Esophagus mucosa (tissue), 1 donor: ENCODE results near the gene RABL2A. TPM values are rescaled to one million over a fixed set of nuclear protein-coding genes. Genes with fewer than 3 reads are reported as not detected.
A peak's percentile ranks its signal among the peaks of the same experiment; 100 is the strongest.
"Not testable (repeated sequence)": the region's sequence is repeated elsewhere in the genome, so short reads cannot be mapped to it uniquely, and the experiment has no call there.

ENCODE experiments used
- ATAC-seq: fragments of 200-7000 bp; cut with Tn5 transposase; one replicate; pipeline ENCODE4 v1.9.1; 2020
- total RNA-seq: library from RNA; stranded (reverse); gene quantifications from one replicate; pipeline ENCODE4 v1.2.4, GENCODE V29; 2023
- donor health status: DM: yes; HTN: yes; CAD: no.

RABL2A gene
- total RNA-seq, 1 donor from 2014 or later = 5.3 TPM

- ATAC-seq = not testable (repeated sequence)
Measured at GRCh38 chr2:113609822-113610221, 17.2 kb upstream of the RABL2A start.

- ATAC-seq = not testable (repeated sequence)
Measured at GRCh38 chr2:113621002-113621401, 6.1 kb upstream of the RABL2A start.

GRCh38 chr2:113625906-113626305, 1.2 kb upstream of the RABL2A start:
- ATAC-seq = not testable (repeated sequence)

GRCh38 chr2:113632849-113633345, 5.8 kb downstream of the RABL2A start:
- not testable (repeated sequence) for ATAC-seq

GRCh38 chr2:113635358-113635757, 8.3 kb downstream of the RABL2A start:
- ATAC-seq = not testable (repeated sequence)

DNA sequence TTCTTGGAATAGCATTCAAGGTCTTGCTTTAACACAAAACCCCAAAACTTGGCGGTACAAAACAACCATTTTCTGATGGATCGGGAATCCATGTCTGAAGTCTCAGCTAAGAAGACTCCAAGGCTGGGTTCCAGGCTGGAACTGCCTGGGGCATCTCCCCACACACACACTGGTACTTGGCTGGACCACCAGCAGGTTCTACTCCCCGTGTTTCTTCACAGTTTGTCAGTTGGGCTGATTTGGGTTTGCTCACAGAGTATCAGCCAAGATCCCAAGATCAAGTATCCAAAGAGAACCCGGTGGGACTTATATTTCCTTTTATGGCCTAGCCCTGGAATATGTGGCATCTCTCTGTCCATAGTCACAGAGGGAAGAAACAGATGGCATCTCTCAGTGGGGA, 9.2 kb downstream of the RABL2A start:
- not testable (repeated sequence) for ATAC-seq

DNA sequence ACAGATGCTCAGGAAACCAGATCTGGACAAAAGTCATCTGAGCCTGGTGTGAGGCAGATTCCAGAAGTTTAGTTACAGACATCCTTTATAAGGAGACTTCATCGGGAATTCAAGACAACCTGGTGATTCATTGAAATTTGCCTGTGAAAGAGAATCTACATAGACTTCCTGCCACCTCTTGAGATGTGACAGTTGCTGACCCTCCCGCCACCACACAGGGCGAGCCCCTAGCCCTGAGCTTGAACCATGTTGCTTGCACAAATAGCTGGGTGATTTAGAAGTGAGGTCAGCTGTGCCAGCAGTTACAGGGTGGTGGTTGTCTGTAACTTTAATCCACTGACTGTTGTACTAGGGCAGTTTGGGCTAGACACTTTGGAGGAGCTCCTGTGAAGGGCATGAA, 11.0 kb downstream of the RABL2A start:
- peak; percentile 20 for ATAC-seq

DNA sequence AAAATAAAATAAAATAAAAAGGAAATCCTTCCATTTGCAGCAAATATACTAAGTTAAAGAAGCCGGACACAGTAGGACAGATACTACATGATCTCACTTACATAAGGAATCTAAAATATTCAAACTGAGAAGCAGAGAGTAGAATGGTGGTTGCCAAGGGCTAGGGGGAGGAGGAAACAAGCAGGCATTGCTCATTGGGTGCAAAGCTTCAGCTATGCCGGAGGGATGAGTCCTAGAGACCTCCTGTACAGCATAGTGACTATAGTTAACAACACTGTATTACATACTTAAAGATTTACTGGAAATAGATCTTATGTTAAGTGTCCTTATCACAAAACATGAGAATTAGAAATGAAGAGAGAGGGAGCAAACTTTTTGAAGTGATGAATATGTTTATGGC, 19.2 kb downstream of the RABL2A start:
- not testable (repeated sequence) for ATAC-seq

- ATAC-seq = not testable (repeated sequence)
Measured at GRCh38 chr2:113650834-113651815, 24.1 kb downstream of the RABL2A start.

GRCh38 chr2:113652599-113652998, 25.5 kb downstream of the RABL2A start:
- ATAC-seq = not testable (repeated sequence)

GRCh38 chr2:113656031-113656624, 29.1 kb downstream of the RABL2A start:
- ATAC-seq = peak; percentile 26

GRCh38 chr2:113657735-113658134, 30.7 kb downstream of the RABL2A start:
- ATAC-seq = not testable (repeated sequence)

DNA sequence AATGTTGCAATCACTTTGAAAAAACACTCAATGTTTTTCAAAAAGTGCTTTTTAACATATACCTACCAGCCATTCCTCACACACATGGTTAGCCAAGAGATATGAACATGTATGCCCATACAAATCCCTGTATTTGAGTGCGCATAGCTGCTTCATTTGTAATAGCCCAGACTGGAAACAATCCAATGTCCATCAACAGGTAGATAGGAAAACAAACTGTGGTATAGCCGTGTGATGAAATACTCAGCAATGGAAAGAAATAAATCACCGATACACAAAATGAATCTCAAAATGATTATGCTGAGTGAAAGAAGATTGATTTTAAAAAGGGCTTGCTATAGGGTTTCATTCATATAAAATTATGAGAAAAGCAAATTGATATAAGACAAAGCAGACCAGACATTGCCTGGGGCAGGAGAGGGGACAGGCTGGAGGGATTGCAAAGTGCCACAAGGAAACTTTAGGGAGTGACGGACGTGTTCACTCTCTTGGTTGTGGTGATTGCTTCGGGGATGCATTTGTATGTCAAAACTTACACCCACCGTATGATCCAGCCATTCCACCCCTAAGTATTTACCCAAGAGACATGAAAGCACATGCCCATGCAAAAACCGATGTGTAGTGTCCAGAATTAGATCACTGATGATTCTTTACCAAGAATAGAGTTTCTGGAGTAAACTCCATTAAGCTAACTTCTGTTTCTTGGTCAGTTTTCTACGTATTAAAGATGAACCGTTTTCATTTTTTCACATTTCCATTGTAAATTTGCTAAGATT, 36.4 kb downstream of the RABL2A start:
- not testable (repeated sequence) for ATAC-seq

DNA sequence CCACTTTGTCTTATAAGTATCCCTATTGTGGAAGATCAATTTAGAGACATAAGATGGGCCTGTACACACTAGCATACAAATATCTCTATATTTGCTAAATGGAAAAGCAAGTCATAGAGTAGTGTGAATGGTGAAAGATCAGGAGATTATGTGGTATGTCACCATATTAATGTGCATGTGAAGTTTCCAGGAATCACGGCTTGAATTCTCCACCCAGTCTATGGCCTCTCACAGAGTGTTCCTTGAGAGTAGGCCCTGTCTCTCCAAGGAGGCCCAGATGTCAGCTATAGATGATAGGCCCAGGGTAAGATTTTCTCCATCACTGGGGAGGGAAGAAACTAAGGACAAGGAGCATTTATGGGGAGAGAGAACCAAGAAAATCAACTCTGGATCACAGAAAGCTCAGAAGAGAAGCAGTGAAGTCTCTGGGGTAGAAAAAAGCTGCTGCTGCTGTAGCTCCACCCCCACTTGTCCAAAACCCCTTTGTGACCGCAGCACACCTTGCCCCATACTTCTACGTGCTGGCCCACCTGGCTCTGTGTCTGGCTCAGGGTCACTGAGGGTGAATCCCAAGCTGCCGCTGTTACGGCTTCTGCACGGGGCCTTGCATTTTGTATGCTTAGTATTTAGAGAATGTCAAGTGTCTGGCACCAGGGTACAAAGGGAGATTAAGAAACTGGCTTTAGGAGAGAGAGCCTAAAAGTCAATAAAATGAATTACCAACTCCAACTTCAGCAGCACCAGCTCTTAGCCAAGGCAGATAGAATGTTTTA, 37.9 kb downstream of the RABL2A start:
- ATAC-seq = not testable (repeated sequence)

DNA sequence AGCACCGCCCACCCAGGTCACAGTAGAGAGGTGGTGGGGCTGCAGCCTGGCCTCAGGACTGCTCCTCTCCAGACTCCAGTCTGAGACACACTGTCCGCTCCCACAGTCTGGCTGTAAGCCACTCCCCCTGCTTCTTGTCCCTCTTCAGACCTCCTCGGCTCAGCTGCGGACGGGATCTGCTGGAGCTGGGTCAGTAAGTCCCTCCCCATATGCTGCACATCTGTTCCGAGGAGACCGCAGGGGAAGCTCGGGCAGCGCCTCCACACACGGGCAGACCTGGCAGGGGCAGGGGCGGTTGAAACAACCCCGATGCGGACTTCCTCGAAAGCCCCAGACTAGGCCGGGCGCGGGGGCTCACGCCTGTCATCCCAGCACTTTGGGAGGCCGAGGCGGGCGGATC, 41.9 kb downstream of the RABL2A start:
- peak; percentile 11 for ATAC-seq

DNA sequence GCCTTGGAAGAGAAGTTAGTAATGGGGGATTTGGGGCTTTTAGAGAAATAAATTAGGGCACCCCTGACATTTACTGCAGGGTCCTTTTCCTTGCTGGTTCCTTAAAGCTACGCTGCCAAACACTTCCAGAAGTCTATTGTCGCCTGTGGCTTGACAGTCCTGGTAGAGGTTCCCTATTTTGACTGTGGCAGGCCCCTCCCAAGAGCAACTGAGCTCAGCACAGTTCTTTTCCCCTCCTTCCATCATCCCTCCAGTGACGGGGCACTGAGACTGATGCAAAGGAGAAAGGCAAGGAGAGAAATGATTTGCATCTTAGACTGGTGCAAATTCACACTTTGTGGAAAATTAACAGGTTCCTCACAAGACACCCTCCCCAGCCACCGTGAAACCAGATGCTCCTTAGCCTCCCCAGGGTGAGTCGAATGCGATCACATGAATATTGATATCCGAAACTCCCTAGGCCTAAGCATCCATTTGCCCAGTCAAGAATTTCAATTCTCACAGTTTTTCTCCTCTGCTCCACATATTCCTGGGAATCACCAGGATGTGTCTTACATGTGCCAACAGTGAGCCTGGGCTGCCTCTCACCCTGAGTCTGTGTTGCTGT, 45.4 kb downstream of the RABL2A start:
- no peak for ATAC-seq

- ATAC-seq = no peak
Measured at GRCh38 chr2:113675875-113676274, 48.8 kb downstream of the RABL2A start.

DNA sequence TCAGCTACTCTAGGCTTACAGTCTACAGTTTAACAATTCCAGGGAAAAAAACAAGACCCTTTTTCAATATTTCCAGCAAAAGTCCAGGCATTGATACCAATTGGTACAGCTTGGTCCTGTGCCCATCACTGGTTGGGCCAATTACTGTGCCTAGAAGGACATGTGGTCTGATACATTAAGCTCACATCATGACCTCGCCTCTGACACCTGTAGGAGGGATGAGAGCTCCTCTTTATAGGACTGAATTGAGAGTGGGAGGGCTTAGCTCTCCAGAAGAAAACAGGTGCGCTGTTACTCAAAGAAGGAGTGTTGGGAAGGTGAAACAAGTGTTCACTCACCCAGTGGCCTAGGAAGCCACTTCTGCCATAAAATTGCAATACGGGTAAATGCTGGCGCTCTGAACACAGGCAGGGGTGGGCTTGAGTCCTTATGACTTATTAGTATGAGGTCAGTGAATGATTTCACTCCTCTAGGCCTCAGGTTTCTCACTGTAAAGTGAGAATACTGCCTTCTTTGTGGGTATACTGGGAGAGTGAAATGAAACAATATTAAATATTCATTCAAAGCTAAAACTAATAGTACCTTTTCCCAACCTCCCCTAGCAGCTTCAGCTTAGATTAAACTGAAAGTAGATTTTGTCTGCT, 49.7 kb downstream of the RABL2A start:
- no peak for ATAC-seq

DNA sequence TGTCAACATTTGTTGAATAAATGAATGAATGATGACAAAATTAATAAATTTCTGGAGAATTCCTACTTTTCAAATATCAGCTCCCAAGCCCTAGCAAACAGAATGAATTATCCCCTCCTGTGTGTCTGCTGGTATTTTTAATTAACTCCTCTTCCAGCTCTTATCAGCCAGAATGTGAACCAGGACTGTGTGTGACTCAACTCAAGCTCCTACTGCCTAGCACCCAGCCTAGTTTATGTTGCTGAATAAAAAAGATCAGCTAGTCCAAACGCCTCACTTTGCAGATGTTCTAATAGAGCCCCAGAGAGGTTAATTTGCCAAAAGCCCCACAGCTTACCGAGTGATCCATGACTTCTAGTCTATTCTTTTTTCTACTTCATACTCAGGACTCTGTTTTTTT, 50.3 kb downstream of the RABL2A start:
- ATAC-seq = no peak

DNA sequence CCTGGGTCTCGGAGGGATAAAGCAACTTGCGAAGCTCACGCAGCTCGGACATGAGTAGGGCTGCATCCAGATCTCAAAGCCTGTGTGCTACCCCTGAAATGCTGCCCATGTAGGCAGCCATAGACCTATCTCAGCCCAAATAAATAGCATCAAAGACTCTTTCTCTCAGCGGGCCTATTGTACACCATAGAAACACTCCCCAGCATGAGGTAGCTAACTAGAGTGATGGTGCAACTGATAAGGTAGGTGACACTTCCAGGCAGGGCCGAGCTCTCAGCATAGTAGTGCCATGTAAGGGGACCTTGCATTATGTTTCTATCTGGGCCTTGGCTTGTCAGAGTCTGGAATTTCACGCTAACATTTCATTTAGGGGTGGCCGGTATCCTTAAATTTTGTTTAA, 52.4 kb downstream of the RABL2A start:
- no peak for ATAC-seq

GRCh38 chr2:113685471-113685870, 58.4 kb downstream of the RABL2A start:
- no peak for ATAC-seq
